OCI-LY7 (cell line): Measurements from ENCODE around the gene ZBTB26.

Experiments
- CTCF ChIP-seq: fragments of 200-600 bp; sonication (generic); conservative IDR thresholded peaks from 2 replicates; pipeline ENCODE4 v1.5.1; 2014; ENCODE audit warnings: mild to moderate bottlenecking, antibody characterized with exemption, low read length, moderate library complexity, mixed read lengths
- EZH2phosphoT487 ChIP-seq: fragments of 200-600 bp; sonication (generic); IDR thresholded peaks from 2 replicates; pipeline ENCODE4 v1.6.1; 2018; ENCODE audit warnings: low read depth, borderline replicate concordance, mild to moderate bottlenecking, mixed run types, antibody characterized with exemption, low read length, moderate library complexity, mixed read lengths

- TF ChIP-seq CTCF (no peak), EZH2phosphoT487 (no peak)
These were observed 18.4 kb upstream of the ZBTB26 start for GRCh38 chr9:122949696-122950095.
